Right lobe of liver (tissue), 4 donors: Measurements from ENCODE around the gene CACNA1E.

Source experiments
- CTCF ChIP-seq, 4 donors: fragments of 200-600 bp in 3 of 4; fragments of 450-650 bp in 1 of 4; IDR thresholded peaks; one replicate each; pipeline versions ENCODE4 v1.5.1 to v1.8.0; 2016 to 2022; ENCODE audit warnings: antibody characterized with exemption in 4 of 4, mild to moderate bottlenecking in 2 of 4
- POLR2A ChIP-seq: fragments of 450-650 bp; IDR thresholded peaks from one replicate; pipeline ENCODE4 v1.6.1; 2017; ENCODE audit warnings: antibody characterized with exemption, mild to moderate bottlenecking
- donor health status: DM: no; HTN: no; CAD: no.
- donor health status: DM: no; HTN: no; CAD: no.
- donor health status: DM: no; HTN: yes; CAD: no.

GRCh38 chr1:181807251-181807650 is 323.9 kb downstream of the CACNA1E start:
- no peak for TF ChIP-seq POLR2A
- TF ChIP-seq CTCF (IDR thresholded peaks at IDR 0.05), result no peak
